GM19324 (cell line): ENCODE data around the gene HPCAL1.

Experiments
- ATAC-seq: cut with Tn5 transposase; IDR thresholded peaks from one replicate; pipeline ENCODE4 v1.9.1; 2021; ENCODE audit warnings: mild to moderate bottlenecking, moderate library complexity; ENCODE audit not compliant: unreplicated experiment, low FRiP score

Gene HPCAL1

GRCh38 chr2:10400568-10400977 is 97.9 kb downstream of the HPCAL1 start:
- no peak for ATAC-seq

GRCh38 chr2:10400978-10401951 is 98.6 kb downstream of the HPCAL1 start:
- no peak for ATAC-seq

GRCh38 chr2:10402062-10402585 is 99.4 kb downstream of the HPCAL1 start:
- ATAC-seq, result no peak

DNA sequence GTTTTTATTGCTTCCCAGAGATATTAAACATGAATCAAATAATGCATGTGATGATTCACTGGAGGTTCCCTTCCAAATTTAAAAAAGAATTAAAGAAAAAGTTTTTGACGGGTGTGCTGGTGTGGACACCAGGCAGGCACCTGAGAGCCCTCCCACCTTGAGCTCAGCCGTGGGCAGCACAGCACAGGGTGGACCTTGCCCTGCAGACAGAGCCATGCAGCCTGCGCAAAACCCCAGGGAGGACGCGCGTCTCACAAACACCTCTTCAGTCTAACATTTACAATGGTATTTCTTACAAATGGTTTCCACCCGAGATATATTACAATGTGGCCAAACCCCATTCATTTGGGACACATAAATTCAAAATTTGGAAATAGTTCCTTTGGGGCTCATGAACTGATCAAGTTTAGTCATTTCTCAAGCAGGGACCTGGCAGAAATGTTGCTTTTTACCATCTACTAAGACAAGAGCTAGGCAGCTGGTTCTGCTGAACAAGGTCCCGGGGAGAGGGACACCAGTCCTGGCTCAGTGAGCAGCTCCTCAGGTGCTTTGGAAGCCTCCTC is 100.0 kb downstream of the HPCAL1 start:
- ATAC-seq, result no peak

GRCh38 chr2:10404324-10405143 is 101.8 kb downstream of the HPCAL1 start:
- no peak for ATAC-seq

GRCh38 chr2:10405448-10405847 is 102.7 kb downstream of the HPCAL1 start:
- ATAC-seq, result no peak

DNA sequence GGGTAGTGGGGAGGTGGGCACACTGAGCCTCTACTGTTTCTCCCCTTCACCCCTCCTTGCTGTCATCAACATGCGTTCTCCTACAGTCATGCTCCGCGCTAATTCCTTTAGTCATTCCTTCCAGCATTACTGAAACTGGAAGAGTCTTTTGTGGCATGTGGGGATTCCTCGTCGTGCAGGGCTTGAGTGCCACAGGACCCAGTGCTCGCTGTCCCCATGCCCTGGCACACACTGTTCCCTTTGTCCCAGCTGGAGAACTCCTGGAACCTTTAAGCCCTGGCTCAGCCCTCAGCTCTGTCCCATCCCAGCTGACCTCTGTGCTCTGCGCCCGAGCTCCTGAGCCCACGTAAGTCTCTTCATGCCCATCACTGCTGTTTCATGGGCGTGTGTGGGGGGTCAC is 103.3 kb downstream of the HPCAL1 start:
- ATAC-seq, result no peak

- ATAC-seq, result no peak
Measured at GRCh38 chr2:10406491-10407188, 103.9 kb downstream of the HPCAL1 start.

- no peak for ATAC-seq
Measured at GRCh38 chr2:10407432-10407831, 104.7 kb downstream of the HPCAL1 start.

DNA sequence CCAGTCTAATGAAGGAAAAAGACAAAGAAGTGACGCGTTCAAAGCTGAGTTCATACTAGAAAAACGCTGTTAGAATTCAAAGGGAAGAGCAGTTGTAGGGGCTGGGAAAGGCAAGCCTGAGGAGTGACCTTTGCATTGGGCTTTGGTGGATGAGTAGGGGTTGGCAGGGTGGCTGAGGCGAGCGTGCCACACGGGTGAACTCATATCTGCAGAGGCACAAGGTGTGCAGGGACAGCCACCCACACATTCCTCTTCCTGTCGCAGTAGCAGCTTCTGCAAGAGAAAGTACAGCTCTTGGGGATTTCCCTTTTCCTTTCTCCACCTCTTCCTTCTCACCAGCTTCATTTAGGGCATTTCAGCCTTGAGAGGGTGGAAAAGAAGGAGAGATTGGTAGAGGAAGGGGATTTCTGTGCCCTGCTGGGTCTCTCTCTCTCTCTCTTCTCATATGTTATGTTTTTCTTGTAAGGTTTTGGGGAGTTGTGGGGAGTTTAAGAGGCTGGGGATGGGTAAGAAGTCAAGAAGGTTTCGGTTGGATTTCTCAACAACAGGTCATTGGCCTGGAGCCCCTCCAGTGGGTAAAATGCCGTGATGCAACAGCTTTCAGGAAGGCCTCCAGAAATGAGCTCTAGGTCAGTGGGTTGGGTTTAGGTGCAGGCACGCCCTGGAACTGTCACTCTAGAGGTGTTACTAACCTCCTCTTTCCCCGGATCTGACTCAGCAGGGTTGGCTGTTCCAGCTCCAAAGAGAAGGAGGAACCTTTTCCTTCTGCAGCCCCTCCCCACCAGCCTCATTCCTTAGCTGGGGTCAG is 105.3 kb downstream of the HPCAL1 start:
- ATAC-seq, result no peak

DNA sequence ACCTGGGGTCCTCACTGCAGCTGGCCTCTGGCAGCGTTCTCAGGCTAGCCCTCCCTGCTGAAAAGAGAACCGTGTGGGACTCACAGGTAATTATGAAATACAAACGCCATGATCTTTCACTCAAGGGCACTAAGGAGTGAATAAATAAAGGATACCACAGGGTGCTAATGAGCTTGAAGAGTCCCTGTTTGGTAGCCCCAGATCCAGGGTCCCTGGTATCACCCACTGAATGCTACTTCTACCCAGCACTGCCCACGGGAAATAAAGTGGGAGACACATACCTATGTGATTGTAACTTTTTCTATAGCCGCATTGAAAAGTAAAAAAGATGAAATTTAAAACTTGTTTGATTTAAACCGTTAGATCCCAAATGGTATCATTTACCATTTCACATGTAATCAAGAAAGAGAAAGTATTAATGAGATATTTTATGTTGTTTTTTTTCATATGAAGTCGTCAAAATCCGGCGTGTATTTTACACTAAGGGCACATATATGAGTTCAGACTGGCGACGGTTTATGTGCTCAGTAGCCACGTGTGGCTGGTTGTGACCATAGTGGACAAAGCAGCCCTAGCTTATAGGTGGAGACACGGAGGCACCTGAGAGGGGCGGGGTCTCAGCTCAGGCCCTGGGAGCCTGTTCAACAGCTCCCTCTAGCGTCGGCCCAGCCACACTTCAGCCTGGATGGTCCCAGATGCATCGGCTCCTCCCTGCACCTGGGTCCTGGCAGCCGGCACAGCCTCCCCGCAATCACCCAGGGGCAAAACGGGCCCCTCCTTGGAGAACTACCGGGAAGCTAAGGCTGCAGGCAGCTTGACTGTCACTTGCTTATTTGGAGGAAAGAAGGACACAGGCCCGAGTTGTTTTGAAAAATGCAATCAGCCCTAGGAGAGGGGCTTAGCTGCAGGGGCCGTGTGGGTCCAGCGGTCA is 106.2 kb downstream of the HPCAL1 start:
- peak; percentile 41 for ATAC-seq

DNA sequence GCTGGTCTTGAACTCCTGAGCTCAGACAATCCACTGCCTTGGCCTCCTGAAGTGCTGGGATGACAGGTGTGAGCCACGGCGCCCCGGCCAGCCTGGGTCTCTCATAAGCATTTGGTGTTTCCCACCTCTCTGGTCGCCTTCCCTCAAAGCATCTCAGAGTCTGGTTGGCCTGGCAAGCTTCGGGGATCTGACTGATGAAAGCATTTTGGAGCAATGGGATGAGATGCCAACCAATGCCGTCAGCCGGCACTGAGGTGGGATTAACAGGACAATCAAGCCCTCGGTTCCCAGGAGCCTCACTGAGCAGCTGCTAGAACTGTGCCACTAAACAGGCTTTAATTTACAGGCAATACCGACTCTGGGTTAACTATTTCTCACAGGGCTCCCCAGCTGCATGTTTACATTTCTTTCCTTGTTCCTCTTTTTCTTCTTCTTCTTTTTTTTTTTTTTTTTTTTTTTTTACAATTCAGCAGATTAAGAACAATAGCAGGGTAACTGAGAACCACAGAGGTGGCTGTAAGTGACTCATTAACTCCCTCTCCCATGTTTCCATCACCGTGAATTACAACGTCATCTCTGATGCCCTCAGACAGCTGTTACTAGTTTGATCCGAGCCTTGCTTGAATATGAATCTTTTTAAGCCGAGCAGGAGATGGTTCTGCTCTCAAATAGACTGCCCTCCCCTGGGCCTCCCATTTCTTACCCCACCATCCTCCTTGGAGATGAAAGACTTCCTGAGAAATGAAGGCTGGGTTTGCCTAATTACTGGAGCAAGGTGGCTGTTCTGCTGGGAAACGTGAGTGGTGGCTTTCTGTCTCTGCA is 107.5 kb downstream of the HPCAL1 start:
- peak; percentile 54 for ATAC-seq

- ATAC-seq, result no peak
Measured at GRCh38 chr2:10410823-10411437, 108.2 kb downstream of the HPCAL1 start.

DNA sequence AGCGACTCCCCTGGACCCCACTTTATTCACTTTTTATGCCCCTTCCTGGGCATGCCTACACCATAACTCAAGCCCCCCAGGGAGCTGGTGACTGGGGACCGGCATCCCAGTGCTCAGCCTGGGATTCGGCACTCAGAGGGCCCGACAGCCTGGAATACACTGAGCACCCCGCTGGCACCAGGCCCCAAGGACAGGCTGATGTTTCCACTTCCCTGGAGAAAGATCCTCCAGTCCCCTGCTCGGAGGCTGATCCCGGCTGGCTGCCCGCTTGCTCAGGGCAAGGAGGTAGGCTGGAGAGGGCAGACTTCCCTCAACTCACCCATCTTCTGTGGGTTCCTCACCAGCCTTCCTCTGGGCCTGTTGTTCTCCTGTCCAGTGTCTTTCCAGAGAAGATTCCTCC is 108.9 kb downstream of the HPCAL1 start:
- no peak for ATAC-seq

GRCh38 chr2:10412380-10412779 is 109.7 kb downstream of the HPCAL1 start:
- no peak for ATAC-seq

- ATAC-seq, result no peak
Measured at GRCh38 chr2:10413503-10413902, 110.8 kb downstream of the HPCAL1 start.

- no peak for ATAC-seq
Measured at GRCh38 chr2:10413991-10414451, 111.3 kb downstream of the HPCAL1 start.
